ENCODE data around the gene GSX2. TPM values are rescaled to one million over a fixed set of nuclear protein-coding genes. Genes with fewer than 3 reads are reported as not detected.

Gene GSX2
- total and polyA plus RNA-seq, 2 of the 13 experiments (the other 11 are each of a cell fraction or from before 2014, with no cell fraction given) = not detected

DNA sequence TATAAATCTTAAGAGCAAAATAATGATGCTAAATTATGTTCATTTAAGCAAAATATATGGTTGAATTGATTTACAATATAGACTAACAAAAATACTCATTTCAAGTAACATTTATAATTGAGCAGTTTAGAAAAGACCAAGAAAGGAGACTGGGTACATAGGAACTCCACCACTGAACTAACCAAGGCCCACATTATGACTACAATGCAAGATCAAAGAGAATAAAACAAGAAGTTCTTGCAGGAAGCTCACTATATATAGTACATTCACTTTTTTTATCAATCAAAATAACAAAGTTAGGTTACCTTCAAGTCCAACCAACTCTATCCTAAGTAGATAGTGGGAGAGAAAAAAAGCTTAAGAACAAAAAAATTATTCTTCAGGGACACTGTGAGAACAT, 43.6 kb upstream of the GSX2 start:
- no TSS peak for BruUV-seq (replicated peaks)
- Histone ChIP-seq H2AFZ (ENCODE audit: low read length) (no peak overlapping the region), H3K9me3 (ENCODE audit: low read length) (no peaks in the 10 kb centered on the region), H3K36me3 (replicated peaks in 1 of 2; ENCODE audit: control insufficient read depth in 1 of 2, insufficient read depth in 2 of 2, low read length in 2 of 2) (no peaks in the 10 kb centered on the region), H3K4me2 (ENCODE audit: low read depth, low read length) (no peak overlapping the region), H3K79me2 (ENCODE audit: insufficient read depth, low read length) (peaks cover 87% of the 10 kb centered on the region), H4K20me1 (ENCODE audit: insufficient read depth, low read length) (peaks cover 69% of the 10 kb centered on the region), H3K4me3 (replicated peaks in 1 of 3; ENCODE audit: insufficient read depth in 1 of 3, low read depth in 2 of 3, low read length in 3 of 3) (no peak overlapping the region), H3K4me1 (ENCODE audit: insufficient read depth, low read length) (peaks cover 57% of the 10 kb centered on the region), H3K27ac (ENCODE audit: extremely low read length, insufficient read depth, low read length) (no peak overlapping the region), H3K27me3 (ENCODE audit: control insufficient read depth in 1 of 2, insufficient read depth in 2 of 2, low read length in 2 of 2) (no peaks in the 10 kb centered on the region), H3K9ac (ENCODE audit: insufficient read depth, low read depth, low read length) (no peak overlapping the region)
- ATAC-seq (no peak), DNase-seq (ENCODE audit: low spot score) (no peak), FAIRE-seq (no peak)
- POLR2A ChIA-PET = no interaction called here
- in situ Hi-C loops (cut with HindIII; ENCODE audit: extremely low pct_ligation_motif_present, low pct_unique_long_range_greater_than_20kb) (no loop called here), intact Hi-C loops (cut with micrococcal nuclease; ENCODE audit: unreplicated experiment) (no loop called here)
- TF ChIP-seq RFX3 (CRISPR knock-in tag; IDR thresholded peaks at IDR 0.05) = no peak
- no peak for TF ChIP-seq ATRX (CRISPR knock-in tag; IDR thresholded peaks at IDR 0.05; ENCODE audit: borderline replicate concordance)
- TF ChIP-seq CAMTA2 (CRISPR knock-in tag; IDR thresholded peaks at IDR 0.05; ENCODE audit: borderline replicate concordance) = no peak
- TF ChIP-seq ZNF333 (CRISPR knock-in tag; IDR thresholded peaks at IDR 0.05; ENCODE audit: borderline replicate concordance) = no peak
- no peak for TF ChIP-seq KDM6A (CRISPR knock-in tag; IDR thresholded peaks at IDR 0.05; ENCODE audit: low read depth)
- no peak for TF ChIP-seq ZNF382 (CRISPR knock-in tag; IDR thresholded peaks at IDR 0.05; ENCODE audit: borderline replicate concordance)
- TF ChIP-seq RERE (CRISPR knock-in tag; IDR thresholded peaks at IDR 0.05; ENCODE audit: low read depth) = no peak
- TF ChIP-seq, protein P1, sequence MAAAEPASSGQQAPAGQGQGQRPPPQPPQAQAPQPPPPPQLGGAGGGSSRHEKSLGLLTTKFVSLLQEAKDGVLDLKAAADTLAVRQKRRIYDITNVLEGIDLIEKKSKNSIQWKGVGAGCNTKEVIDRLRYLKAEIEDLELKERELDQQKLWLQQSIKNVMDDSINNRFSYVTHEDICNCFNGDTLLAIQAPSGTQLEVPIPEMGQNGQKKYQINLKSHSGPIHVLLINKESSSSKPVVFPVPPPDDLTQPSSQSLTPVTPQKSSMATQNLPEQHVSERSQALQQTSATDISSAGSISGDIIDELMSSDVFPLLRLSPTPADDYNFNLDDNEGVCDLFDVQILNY (CRISPR knock-in tag; conservative IDR thresholded peaks at IDR 0.05) = no peak
- TF ChIP-seq ZNF83 (CRISPR knock-in tag; IDR thresholded peaks at IDR 0.05; ENCODE audit: borderline replicate concordance) = no peak
- no peak for TF ChIP-seq CBX1 (IDR thresholded peaks at IDR 0.05; ENCODE audit: low read depth)
- no peak for TF ChIP-seq NFYC (CRISPR knock-in tag; IDR thresholded peaks at IDR 0.05)
- no peak for TF ChIP-seq KLF11 (CRISPR knock-in tag; IDR thresholded peaks at IDR 0.05)
- TF ChIP-seq PITX1 (CRISPR knock-in tag; IDR thresholded peaks at IDR 0.05) = no peak
- TF ChIP-seq, protein P2, sequence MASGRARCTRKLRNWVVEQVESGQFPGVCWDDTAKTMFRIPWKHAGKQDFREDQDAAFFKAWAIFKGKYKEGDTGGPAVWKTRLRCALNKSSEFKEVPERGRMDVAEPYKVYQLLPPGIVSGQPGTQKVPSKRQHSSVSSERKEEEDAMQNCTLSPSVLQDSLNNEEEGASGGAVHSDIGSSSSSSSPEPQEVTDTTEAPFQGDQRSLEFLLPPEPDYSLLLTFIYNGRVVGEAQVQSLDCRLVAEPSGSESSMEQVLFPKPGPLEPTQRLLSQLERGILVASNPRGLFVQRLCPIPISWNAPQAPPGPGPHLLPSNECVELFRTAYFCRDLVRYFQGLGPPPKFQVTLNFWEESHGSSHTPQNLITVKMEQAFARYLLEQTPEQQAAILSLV (CRISPR knock-in tag; IDR thresholded peaks at IDR 0.05; ENCODE audit: borderline replicate concordance) = no peak
- TF ChIP-seq ZGPAT (CRISPR knock-in tag; IDR thresholded peaks at IDR 0.05) = no peak
- CTCF ChIA-PET (ENCODE audit: low intra/inter-chr PET ratio, low total read pairs) = no interaction called here

Measured in HepG2 (cell line).